ENCODE data around the gene BCL7A.

Gene BCL7A

DNA sequence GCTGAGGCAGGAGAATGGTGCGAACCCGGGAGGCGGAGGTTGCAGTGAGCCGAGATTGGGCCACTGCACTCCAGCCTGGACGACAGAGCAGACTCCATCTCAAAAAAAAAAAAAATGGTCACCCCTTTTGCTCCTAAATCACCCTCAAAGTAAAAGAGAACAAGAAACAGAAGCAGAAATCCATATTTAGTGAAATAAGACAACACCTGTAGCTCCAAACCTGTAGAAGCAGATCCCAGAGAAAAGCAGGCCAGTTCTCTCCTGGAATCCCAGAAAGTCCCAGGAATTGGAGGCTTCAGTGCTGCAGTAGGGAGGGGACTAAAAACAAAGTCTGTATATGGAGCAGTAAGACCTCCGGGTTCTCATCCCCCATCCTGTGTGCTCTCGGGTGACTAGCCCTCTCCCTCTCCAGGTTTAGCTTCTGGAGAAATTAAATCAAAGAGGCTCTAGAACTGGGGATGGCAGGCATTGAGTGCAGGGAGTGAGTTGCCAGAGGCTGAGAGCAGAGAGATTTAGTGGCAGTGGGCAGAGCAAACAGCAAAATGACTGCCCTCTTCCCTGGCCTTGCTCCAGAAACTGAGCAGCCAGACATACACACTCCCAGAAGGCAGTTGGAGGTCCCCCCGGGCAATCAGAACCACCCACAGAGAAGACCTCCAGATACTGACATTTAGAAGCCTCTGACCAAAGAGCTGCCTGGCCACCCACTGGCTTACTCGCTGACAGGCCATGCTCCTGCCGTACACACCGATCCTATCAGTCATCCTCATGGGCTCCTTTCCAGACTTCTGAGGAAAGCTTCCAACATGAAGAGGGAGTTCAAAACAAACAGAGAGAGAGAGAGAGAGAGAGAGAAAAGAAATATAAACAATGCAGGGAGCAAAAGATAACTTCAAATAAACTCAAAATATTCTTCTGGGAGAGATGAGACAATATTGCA lies 50.6 kb downstream of the BCL7A start:
- no peak overlapping the region for H3K4me3 ChIP-seq (ENCODE audit: low read depth, low read length)
- TF ChIP-seq, protein P1, sequence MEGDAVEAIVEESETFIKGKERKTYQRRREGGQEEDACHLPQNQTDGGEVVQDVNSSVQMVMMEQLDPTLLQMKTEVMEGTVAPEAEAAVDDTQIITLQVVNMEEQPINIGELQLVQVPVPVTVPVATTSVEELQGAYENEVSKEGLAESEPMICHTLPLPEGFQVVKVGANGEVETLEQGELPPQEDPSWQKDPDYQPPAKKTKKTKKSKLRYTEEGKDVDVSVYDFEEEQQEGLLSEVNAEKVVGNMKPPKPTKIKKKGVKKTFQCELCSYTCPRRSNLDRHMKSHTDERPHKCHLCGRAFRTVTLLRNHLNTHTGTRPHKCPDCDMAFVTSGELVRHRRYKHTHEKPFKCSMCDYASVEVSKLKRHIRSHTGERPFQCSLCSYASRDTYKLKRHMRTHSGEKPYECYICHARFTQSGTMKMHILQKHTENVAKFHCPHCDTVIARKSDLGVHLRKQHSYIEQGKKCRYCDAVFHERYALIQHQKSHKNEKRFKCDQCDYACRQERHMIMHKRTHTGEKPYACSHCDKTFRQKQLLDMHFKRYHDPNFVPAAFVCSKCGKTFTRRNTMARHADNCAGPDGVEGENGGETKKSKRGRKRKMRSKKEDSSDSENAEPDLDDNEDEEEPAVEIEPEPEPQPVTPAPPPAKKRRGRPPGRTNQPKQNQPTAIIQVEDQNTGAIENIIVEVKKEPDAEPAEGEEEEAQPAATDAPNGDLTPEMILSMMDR (IDR thresholded peaks at IDR 0.05; ENCODE audit: low read depth, low read length, missing control alignments): no peak
- no peak for DNase-seq (ENCODE audit: low read depth)

DNA sequence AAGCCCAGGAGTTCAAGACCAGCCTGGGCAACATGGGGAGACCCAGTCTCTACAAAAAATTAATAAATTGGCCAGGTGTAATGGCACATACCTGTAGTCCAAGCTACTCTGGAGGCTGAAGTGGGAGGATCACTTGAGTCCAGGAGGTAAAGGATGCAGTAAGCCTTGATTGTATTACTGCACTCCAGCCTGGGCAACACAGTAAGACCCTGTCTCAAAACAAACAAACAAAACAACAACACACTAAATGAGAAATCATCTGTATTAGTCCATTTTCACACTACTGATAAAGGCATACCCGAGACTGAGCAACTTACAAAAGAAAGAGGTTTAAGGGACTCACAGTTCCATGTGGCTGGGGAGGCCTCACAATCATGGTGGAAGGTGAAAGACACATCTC lies 52.1 kb downstream of the BCL7A start:
- no peak for DNase-seq (ENCODE audit: low read depth)
- H3K4me3 ChIP-seq (ENCODE audit: low read depth, low read length): no peak overlapping the region
- TF ChIP-seq, protein P1 (IDR thresholded peaks at IDR 0.05; ENCODE audit: low read depth, low read length, missing control alignments): no peak

DNA sequence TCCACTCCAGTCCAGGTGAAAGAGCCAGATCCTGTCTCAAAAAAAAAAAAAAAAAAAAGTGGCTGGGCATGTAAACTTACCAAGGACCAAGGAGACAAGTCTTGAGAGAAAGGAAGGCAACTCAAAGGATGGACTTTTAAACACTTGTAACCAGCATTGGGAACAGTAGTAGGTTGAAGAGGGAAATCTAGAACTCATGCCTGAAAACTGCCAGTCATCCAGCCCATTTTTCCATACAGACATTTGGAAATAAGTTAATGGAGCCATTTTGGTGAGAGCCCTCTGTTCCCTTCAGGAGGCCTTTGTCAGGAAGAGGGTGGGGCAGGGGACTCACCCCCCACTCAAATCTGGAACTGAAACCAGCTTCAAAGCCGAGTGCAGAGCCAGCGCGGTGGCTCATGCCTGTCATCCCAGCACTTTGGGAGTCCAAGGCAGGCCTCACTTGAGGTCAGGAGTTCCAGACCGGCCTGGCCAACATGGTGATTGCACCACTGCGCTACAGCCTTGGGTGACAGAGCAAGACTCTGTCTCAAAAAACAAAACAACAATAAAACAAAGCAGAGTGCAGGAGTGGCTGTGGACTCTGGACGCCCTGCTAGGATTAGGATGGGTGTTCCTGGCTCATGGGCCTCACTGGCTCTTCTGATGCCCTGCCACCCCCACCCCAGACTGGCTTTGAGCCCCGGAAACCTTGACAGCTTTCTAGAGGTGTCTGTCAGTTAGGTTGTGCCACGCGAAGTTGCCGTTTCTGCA lies 55.2 kb downstream of the BCL7A start:
- TF ChIP-seq, protein P1 (IDR thresholded peaks at IDR 0.05; ENCODE audit: low read depth, low read length, missing control alignments): no peak
- no peak overlapping the region for H3K4me3 ChIP-seq (ENCODE audit: low read depth, low read length)
- no peak for DNase-seq (ENCODE audit: low read depth)

DNA sequence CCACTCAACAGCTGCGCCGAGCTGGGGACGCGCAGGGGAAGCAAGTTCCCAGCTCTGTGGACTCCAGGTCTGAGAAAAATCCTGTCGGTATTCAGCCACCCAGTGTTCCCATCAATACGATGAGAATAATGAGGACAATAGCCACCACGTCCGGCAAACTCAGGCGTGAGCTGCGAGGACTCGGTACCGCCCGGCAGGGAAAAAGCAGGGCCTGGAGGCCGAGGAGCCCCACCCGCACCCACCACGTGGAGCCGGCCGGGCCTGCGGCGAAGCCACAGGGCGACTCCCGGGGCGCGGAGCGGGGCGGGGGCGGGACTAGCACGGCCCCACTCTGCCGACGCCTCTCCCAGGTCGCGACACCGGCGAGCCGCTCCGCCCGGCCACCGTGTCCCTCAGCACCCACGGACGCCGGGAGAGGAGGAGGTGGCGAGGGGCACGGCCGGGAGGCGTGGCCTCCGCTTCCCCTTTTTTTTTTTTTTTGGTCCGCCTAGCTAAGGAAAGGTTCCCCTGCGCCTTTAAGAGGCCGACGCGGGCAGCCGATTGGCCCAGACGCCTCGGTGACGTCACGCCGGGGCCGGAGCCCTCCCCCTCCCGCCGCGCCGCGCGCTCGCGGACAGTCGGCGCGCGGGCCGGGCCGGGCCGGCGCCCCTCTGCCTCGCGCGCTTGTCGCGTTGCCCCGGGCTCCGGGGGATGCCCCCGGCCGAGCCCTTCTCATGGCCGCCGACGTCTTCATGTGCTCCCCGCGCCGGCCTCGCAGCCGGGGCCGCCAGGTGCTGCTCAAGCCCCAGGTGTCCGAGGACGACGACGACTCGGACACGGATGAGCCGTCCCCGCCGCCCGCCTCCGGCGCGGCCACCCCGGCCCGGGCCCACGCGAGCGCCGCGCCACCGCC lies 56.7 kb downstream of the BCL7A start, which contains the start of gene MLXIP:
MLXIP (plus strand) TSS at position 616 of the 892 bp plus-strand sequence; CDS start at position 714, 98 bp downstream.
- TF ChIP-seq, protein P1 (IDR thresholded peaks at IDR 0.05; ENCODE audit: low read depth, low read length, missing control alignments): no peak
- H3K4me3 ChIP-seq (ENCODE audit: low read depth, low read length): peak within 1 kb of the TSS; percentile 58
- peak; percentile 64 for DNase-seq (ENCODE audit: low read depth)

DNA sequence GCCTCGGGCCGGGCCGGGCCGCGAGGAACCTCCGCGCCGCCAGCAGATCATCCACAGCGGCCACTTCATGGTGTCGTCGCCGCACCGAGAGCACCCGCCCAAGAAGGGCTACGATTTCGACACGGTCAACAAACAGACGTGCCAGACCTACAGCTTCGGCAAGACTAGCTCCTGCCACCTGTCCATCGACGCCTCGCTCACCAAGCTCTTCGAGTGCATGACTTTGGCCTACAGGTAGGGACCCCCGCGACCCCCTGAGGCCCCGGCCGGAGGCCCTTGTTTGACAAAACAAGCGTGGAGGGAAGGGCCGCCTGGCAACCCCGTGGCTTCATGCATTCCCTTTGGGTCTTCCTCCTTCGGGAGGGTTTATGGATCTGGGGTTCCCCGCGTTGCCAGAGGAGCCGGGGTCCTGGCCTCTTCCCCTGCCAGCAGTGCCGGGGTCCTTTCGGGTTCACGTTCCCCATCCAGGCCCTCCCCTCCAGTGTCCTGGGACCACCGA lies 57.4 kb downstream of the BCL7A start:
- DNase-seq (ENCODE audit: low read depth): no peak
- TF ChIP-seq, protein P1 (IDR thresholded peaks at IDR 0.05; ENCODE audit: low read depth, low read length, missing control alignments): no peak
- H3K4me3 ChIP-seq (ENCODE audit: low read depth, low read length): peak overlapping the region; percentile 58

DNA sequence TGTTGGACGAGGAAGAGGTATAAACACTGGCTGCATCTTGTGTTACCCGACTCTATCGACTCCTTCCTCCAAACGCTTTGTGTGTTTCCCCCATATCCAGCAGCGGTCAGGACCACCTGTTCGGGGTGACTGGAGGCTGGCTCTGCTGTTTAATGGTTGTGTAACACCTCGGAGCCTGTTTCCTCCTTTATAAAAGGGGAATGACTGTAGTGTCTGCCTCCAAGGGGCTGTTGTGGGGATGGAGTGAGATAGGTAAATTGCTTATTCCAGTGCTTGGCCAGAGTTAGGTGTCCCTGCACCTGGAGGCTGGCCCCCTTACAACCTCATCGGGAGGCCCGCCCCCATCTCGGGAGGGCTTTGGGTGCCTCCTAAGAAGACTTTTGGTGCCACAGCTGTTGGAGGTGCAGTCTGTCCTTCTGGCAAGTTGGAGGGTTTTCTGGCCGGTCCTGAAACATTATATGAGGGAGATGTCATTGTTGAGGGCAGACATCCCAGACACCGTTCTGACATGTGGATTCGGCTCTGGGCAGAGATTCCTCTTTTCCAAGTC lies 57.9 kb downstream of the BCL7A start:
- peak overlapping the region; percentile 58 for H3K4me3 ChIP-seq (ENCODE audit: low read depth, low read length)
- TF ChIP-seq, protein P1 (IDR thresholded peaks at IDR 0.05; ENCODE audit: low read depth, low read length, missing control alignments): no peak
- DNase-seq (ENCODE audit: low read depth): no peak
